SU-DHL-6 (cell line): Measurements from ENCODE around the gene KDM1B.
A peak's percentile ranks its signal among the peaks of the same experiment; 100 is the strongest.

Experiments
- EZH2phosphoT487 ChIP-seq: fragments of 200-600 bp; sonication (generic), shearing (Covaris generic); conservative IDR thresholded peaks from 2 replicates; pipeline ENCODE4 v1.6.1; 2018; ENCODE audit warnings: mild to moderate bottlenecking, antibody characterized with exemption, low read length, moderate library complexity, mixed read lengths
- TF ChIP-seq, protein P1 (sequence below): fragments of 200-600 bp; sonication (generic); IDR thresholded peaks from one replicate; pipeline ENCODE4 v1.5.1; 2017; ENCODE audit warnings: antibody characterized with exemption, mild to moderate bottlenecking, low read length, moderate library complexity; ENCODE audit not compliant: insufficient read depth, poor library complexity, severe bottlenecking

DNA sequence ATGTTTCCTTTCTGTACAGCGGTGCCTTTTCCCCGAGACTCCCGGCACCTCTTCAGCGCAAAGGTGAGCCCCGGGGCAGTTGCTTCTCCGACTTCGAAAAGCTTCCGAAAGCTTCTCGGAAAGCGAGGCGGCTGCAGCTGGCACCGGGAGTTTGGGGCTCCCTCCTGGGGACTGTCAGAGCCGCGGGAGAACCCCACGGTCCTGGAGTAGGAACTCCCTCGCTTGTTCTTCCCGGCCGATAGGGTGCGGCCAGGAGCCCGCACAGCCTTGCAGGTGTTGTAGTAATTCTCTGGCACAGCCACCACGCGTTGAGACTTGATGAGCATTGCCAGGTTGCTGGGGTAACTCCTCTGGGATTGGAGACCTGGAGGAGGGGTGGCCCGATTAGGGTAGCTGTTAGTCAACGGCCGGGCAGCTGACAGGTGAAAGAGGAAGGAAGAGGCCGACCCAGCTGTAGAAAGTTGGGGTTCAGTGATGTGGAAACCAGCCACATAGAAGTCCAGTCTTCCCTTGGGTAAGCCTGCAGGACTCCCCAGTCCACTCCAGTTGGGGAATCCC is 721 bp downstream of the KDM1B start:
- TF ChIP-seq, protein P1, sequence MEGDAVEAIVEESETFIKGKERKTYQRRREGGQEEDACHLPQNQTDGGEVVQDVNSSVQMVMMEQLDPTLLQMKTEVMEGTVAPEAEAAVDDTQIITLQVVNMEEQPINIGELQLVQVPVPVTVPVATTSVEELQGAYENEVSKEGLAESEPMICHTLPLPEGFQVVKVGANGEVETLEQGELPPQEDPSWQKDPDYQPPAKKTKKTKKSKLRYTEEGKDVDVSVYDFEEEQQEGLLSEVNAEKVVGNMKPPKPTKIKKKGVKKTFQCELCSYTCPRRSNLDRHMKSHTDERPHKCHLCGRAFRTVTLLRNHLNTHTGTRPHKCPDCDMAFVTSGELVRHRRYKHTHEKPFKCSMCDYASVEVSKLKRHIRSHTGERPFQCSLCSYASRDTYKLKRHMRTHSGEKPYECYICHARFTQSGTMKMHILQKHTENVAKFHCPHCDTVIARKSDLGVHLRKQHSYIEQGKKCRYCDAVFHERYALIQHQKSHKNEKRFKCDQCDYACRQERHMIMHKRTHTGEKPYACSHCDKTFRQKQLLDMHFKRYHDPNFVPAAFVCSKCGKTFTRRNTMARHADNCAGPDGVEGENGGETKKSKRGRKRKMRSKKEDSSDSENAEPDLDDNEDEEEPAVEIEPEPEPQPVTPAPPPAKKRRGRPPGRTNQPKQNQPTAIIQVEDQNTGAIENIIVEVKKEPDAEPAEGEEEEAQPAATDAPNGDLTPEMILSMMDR: peak; percentile 35
- TF ChIP-seq EZH2phosphoT487: no peak
